Measurements from ENCODE around the gene BAG2. TPM values are rescaled to one million over a fixed set of nuclear protein-coding genes. Genes with fewer than 3 reads are reported as not detected.

BAG2 gene
- total RNA-seq, 1 donor from 2014 or later, result 4.8 TPM

DNA sequence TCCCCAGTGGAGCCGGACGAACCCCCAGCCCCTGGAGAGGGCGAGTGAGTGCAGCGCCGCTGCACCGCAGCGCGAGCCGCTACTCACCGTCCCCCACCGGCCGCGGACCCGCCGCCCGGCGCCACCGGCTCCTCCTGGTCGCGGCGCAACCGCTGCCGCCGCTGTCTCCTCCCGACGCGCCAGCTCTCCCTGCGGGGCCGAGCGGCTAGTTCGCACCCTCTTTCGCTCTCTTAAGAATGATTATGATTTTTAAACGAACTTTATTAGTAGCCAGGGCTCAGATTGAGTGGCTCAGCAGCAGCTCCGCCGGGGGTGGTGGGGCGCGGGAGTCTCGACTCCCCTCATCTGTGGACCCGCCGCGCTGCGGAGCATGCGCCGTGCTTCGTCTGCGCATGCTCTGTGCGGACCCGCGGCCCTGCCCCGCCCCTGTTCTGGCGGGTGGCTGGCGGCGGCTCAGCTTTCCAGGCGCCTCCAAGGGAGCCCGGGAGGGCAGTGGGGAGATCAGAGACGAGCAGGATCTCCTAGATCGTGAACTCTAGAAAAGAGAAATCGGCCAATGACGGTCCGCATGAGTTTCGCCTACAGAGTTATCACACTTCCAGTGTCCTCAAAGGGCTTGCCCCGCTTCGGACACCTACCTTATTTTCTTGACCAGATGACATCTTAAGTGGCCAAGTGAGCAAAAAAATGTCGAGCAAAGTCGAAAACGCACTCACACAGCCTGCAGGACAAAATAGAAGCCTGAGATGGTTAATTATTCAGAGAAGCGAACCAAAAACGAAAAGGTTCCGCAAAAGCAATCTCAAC, 50.0 kb downstream of the BAG2 start, which contains the start of gene RAB23:
Gene RAB23 (minus strand): TSS at position 372 of the 807 bp plus-strand sequence. CDS start 11,927 bp downstream, outside the sequence.
- DNase-seq, result peak; percentile 85

DNA sequence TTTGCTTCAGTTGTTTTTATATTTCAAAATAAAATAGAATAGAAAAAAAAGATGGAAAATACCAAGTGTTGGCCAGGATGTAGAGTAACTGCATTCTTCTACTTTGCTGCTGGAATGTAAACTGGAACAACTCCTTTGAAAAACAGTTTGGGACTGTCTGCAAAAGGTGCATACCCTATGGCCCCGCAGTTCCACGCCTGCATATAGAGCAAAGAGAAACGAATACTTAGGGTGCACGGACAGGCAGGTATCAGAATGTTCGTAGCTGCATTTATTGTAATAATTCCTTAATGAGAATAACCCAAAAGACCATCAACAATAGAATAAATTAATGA, 50.6 kb downstream of the BAG2 start:
- no peak for DNase-seq

DNA sequence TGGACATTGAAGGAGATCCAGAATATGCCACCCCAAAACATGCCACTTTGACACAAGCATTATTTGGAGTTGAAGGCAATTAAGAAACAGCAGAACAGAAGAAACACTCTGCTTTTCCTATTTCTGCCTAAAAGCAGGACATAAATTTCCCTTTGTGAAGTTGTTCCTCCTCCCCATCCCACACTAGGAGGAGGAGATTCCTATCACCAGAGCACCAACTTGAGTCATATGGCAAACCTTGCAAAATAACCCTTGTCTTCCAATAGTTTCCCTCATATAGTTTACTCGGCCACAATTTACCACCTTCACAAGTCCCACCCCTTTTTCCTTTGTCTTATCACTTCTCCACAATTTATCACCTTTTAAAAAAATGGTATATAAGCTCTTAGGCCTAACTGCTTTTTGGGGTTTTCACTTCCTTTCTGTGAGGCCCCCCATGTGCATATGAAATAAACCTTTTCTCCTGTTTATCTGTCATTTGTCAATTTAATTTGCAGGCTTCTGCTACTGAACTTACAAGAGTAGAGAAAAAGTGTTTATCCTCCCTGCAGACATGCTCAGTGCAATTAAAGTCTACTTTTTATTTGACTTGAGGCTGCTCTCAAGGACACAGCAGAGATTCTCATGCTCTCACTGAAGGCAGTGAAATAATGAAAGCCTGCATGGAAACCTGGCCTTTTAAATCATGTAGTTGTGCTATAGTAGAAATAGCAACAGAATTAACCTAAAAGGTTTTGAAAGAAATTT, 52.8 kb downstream of the BAG2 start:
- no peak for DNase-seq

DNA sequence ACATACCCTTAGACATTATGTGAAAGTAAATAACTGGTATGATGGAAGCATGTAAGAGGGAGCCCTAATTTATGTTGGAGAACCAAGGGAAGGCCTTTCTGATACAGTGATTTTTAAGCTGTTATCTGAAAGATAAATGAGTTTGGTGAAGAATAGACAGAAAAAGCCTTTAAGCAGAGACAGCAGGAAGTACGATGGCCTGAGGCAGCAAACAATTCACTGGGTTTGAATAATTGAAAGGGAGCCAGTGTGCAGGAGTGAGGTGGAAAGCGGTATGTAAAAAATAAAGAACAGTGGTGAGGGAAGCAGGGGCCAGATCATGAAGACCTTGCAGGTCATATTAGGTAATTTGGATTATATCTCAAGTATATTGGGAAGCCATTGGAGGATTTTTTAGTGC, 54.1 kb downstream of the BAG2 start:
- no peak for DNase-seq

Other genes with a start within 250 kb of the BAG2 start
- gene BEND6, start 217.2 kb upstream of the BAG2 start, total RNA-seq, result 5.6 TPM
- 23.9 TPM for gene KIAA1586, start 125.6 kb upstream of the BAG2 start, total RNA-seq
- 86.5 TPM for gene ZNF451, start 82.1 kb upstream of the BAG2 start, total RNA-seq
- 24.4 TPM for gene RAB23, start 50.0 kb downstream of the BAG2 start, total RNA-seq
- gene PRIM2, start 145.3 kb downstream of the BAG2 start, total RNA-seq, result 17.2 TPM

Data from skin of body (tissue), 2 donors.